Measurements from ENCODE around the gene AEBP1. TPM values are rescaled to one million over a fixed set of nuclear protein-coding genes. Genes with fewer than 3 reads are reported as not detected.

The AEBP1 gene
- total RNA-seq, 1 donor from 2014 or later, result 35.4 TPM

GRCh38 chr7:44127161-44127560 is 23.0 kb downstream of the AEBP1 start:
- peaks cover 14% of the 10 kb centered on the region for H3K4me1 Mint-ChIP-seq (ENCODE audit: low read depth, unreplicated experiment)
- no peak overlapping the region for H3K4me3 Mint-ChIP-seq (ENCODE audit: unreplicated experiment)
- H3K36me3 Mint-ChIP-seq (ENCODE audit: unreplicated experiment), result peaks cover 16% of the 10 kb centered on the region
- H3K27me3 Mint-ChIP-seq (ENCODE audit: unreplicated experiment), result peaks cover 5% of the 10 kb centered on the region
- no peak for DNase-seq
- no peak for TF ChIP-seq CTCF (IDR thresholded peaks at IDR 0.05; ENCODE audit: partially characterized antibody, unreplicated experiment)
- H3K9me3 Mint-ChIP-seq (ENCODE audit: unreplicated experiment), result peaks cover 18% of the 10 kb centered on the region
- no peak overlapping the region for H3K27ac Mint-ChIP-seq (ENCODE audit: unreplicated experiment)

- Mint-ChIP-seq H3K27me3 (ENCODE audit: unreplicated experiment) (peaks cover 5% of the 10 kb centered on the region), H3K36me3 (ENCODE audit: unreplicated experiment) (peaks cover 16% of the 10 kb centered on the region), H3K27ac (ENCODE audit: unreplicated experiment) (no peak overlapping the region), H3K9me3 (ENCODE audit: unreplicated experiment) (peaks cover 16% of the 10 kb centered on the region), H3K4me1 (ENCODE audit: low read depth, unreplicated experiment) (peaks cover 9% of the 10 kb centered on the region), H3K4me3 (ENCODE audit: unreplicated experiment) (no peak overlapping the region)
- TF ChIP-seq CTCF (IDR thresholded peaks at IDR 0.05; ENCODE audit: partially characterized antibody, unreplicated experiment), result no peak
- no peak for DNase-seq
Observed at GRCh38 chr7:44128721-44129582, 24.8 kb downstream of the AEBP1 start.

- TF ChIP-seq CTCF (IDR thresholded peaks at IDR 0.05; ENCODE audit: partially characterized antibody, unreplicated experiment), result peak; percentile 19
- peak; percentile 63 for DNase-seq
- peaks cover 6% of the 10 kb centered on the region for H3K27me3 Mint-ChIP-seq (ENCODE audit: unreplicated experiment)
- peak overlapping the region; percentile 55 for H3K27ac Mint-ChIP-seq (ENCODE audit: unreplicated experiment)
- peak overlapping the region; percentile 20 for H3K4me3 Mint-ChIP-seq (ENCODE audit: unreplicated experiment)
- peaks cover 19% of the 10 kb centered on the region for H3K36me3 Mint-ChIP-seq (ENCODE audit: unreplicated experiment)
- peaks cover 13% of the 10 kb centered on the region for H3K9me3 Mint-ChIP-seq (ENCODE audit: unreplicated experiment)
- H3K4me1 Mint-ChIP-seq (ENCODE audit: low read depth, unreplicated experiment), result peaks cover 12% of the 10 kb centered on the region
Observed at GRCh38 chr7:44131173-44132029, 27.3 kb downstream of the AEBP1 start.

DNA sequence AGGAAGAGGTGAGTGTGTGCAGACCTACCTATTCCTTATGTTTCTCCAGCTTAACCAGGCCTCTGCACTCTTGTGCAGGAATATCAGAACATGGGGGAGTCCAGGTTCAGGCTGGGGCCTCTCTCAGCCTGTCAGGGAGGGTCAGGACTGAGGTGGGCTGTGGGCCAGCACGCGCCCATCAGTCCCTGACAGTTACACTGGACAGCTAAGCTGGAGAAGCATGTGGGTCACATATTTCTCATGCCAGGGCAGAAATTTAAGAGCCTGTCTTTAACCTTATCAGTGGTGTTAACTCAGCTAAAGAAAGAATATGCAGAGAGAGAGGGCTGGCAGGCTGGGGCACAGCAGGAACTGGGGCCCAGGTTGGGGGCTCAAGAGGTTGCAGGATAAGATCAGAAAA is 27.9 kb downstream of the AEBP1 start:
- Mint-ChIP-seq H3K27ac (ENCODE audit: unreplicated experiment) (no peak overlapping the region), H3K27me3 (ENCODE audit: unreplicated experiment) (peaks cover 8% of the 10 kb centered on the region), H3K36me3 (ENCODE audit: unreplicated experiment) (peaks cover 15% of the 10 kb centered on the region), H3K4me1 (ENCODE audit: low read depth, unreplicated experiment) (peaks cover 18% of the 10 kb centered on the region), H3K9me3 (ENCODE audit: unreplicated experiment) (peaks cover 12% of the 10 kb centered on the region), H3K4me3 (ENCODE audit: unreplicated experiment) (peak overlapping the region; percentile 20)
- no peak for TF ChIP-seq CTCF (IDR thresholded peaks at IDR 0.05; ENCODE audit: partially characterized antibody, unreplicated experiment)
- no peak for DNase-seq

Measured in glutamatergic neuron (in vitro differentiated cells).